HL-60 (cell line): Measurements from ENCODE around the gene NAA25.
"Not testable (repeated sequence)": the region's sequence is repeated elsewhere in the genome, so short reads cannot be mapped to it uniquely, and the experiment has no call there.

Experiments
- DNase-seq, 2 experiments: peaks; one replicate each; pipeline ENCODE4 v3.0.0-alpha.2; 2010 to 2020; ENCODE audit warnings: low read depth in 1 of 2, low spot score in 1 of 2
- H3K27ac ChIP-seq: fragments of 250-450 bp; sonication (Bioruptor Pico); replicated peaks from 2 replicates; pipeline ENCODE4 v1.5.1; 2020; ENCODE audit warnings: mild to moderate bottlenecking, moderate library complexity
- H3K27me3 ChIP-seq: fragments of 250-450 bp; sonication (Bioruptor Pico); 2 replicates; pipeline ENCODE4 v1.5.1; 2021; ENCODE audit warnings: mild to moderate bottlenecking, moderate library complexity; ENCODE audit not compliant: insufficient read depth, poor library complexity, severe bottlenecking
- H3K4me3 ChIP-seq: replicated peaks from 2 replicates; pipeline ENCODE4 v1.5.1; 2011; ENCODE audit warnings: mild to moderate bottlenecking, control low read depth, low read length; ENCODE audit not compliant: insufficient read depth
- GABPA ChIP-seq: IDR thresholded peaks from 2 replicates; pipeline ENCODE4 v1.6.1; 2012; ENCODE audit warnings: low read depth
- POLR2AphosphoS5 ChIP-seq: IDR thresholded peaks from 2 replicates; pipeline ENCODE4 v1.6.1; 2012; ENCODE audit warnings: low read depth
- SPI1 ChIP-seq: IDR thresholded peaks from 2 replicates; pipeline ENCODE4 v1.6.1; 2012; ENCODE audit warnings: low read depth, mild to moderate bottlenecking, borderline replicate concordance
- TF ChIP-seq, protein P1 (sequence below): IDR thresholded peaks from 2 replicates; pipeline ENCODE4 v1.6.1; 2012; ENCODE audit warnings: low read depth; ENCODE audit not compliant: insufficient replicate concordance
- TF ChIP-seq, protein P2 (sequence below): IDR thresholded peaks from one replicate; pipeline ENCODE4 v1.5.1; 2011; ENCODE audit warnings: low read length, control low read depth, inconsistent platforms; ENCODE audit not compliant: insufficient read depth

The NAA25 gene

DNA sequence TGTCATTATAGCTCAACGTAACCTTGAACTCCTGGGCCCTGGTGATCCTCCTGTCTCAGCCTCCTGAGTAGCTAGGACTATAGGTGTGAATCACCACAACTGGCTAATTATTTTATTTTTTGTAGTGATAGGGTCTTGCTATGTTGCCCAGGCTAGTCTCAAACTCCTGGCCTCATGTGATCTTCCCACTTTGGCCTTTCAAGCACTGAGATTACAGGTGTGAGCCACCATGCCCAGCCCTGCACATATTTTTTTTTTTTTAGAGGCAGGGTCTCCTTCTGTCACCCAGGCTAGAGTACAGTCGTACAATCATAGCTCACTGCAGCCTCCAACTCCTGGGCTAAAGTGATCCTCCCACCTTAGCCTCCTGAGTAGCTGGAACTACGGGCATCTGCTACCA, 104.5 kb downstream of the NAA25 start:
- no peak for TF ChIP-seq POLR2AphosphoS5
- TF ChIP-seq GABPA = no peak
- TF ChIP-seq, protein P1, sequence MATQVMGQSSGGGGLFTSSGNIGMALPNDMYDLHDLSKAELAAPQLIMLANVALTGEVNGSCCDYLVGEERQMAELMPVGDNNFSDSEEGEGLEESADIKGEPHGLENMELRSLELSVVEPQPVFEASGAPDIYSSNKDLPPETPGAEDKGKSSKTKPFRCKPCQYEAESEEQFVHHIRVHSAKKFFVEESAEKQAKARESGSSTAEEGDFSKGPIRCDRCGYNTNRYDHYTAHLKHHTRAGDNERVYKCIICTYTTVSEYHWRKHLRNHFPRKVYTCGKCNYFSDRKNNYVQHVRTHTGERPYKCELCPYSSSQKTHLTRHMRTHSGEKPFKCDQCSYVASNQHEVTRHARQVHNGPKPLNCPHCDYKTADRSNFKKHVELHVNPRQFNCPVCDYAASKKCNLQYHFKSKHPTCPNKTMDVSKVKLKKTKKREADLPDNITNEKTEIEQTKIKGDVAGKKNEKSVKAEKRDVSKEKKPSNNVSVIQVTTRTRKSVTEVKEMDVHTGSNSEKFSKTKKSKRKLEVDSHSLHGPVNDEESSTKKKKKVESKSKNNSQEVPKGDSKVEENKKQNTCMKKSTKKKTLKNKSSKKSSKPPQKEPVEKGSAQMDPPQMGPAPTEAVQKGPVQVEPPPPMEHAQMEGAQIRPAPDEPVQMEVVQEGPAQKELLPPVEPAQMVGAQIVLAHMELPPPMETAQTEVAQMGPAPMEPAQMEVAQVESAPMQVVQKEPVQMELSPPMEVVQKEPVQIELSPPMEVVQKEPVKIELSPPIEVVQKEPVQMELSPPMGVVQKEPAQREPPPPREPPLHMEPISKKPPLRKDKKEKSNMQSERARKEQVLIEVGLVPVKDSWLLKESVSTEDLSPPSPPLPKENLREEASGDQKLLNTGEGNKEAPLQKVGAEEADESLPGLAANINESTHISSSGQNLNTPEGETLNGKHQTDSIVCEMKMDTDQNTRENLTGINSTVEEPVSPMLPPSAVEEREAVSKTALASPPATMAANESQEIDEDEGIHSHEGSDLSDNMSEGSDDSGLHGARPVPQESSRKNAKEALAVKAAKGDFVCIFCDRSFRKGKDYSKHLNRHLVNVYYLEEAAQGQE = no peak
- TF ChIP-seq, protein P2, sequence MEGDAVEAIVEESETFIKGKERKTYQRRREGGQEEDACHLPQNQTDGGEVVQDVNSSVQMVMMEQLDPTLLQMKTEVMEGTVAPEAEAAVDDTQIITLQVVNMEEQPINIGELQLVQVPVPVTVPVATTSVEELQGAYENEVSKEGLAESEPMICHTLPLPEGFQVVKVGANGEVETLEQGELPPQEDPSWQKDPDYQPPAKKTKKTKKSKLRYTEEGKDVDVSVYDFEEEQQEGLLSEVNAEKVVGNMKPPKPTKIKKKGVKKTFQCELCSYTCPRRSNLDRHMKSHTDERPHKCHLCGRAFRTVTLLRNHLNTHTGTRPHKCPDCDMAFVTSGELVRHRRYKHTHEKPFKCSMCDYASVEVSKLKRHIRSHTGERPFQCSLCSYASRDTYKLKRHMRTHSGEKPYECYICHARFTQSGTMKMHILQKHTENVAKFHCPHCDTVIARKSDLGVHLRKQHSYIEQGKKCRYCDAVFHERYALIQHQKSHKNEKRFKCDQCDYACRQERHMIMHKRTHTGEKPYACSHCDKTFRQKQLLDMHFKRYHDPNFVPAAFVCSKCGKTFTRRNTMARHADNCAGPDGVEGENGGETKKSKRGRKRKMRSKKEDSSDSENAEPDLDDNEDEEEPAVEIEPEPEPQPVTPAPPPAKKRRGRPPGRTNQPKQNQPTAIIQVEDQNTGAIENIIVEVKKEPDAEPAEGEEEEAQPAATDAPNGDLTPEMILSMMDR = no peak
- no peak for TF ChIP-seq SPI1
- no peak overlapping the region for H3K4me3 ChIP-seq
- DNase-seq = no peak
- no peak overlapping the region for H3K27ac ChIP-seq
- no peaks in the 10 kb centered on the region for H3K27me3 ChIP-seq

DNA sequence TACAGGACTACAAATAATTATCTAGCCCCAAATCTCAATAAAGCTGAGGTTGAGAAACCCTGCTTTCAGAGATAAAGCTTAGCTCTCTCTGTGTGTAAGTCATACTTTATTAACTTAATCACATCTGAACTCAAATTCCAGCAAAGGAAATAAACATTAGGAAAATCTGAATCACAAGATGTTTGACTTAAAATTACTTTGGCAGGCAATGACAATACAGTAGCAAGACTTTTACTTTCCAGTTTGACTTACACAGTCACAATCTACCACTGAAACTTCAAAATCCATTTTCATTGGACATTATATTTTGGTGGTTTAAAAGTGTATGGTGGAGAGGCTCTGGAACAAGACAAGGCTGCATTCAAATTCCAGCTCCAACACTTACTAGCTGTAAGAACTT, 107.0 kb downstream of the NAA25 start:
- DNase-seq = no peak
- H3K4me3 ChIP-seq = no peak overlapping the region
- TF ChIP-seq GABPA (no peak), SPI1 (no peak), POLR2AphosphoS5 (no peak)
- TF ChIP-seq, protein P1 = no peak
- TF ChIP-seq, protein P2 = no peak
- no peaks in the 10 kb centered on the region for H3K27me3 ChIP-seq
- H3K27ac ChIP-seq = no peak overlapping the region

DNA sequence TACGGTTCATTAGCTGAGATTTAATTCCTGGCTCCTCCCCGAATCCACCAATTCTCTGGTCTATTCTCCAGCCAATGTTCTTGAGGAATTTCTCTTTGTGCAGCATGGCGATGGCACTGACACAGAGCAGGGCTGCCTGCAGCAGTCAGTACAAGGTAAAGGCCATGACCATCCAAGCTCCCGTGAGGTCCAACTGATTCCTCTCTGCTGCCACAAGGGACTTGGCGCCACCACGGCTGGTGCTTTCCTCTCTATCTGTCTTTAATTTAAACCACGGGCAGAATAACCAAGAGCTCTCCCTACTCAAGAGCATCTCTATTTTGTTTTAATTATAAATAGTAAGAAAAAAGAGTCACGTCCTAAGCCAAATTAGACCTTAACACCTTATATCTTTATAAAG, 107.8 kb downstream of the NAA25 start:
- no peak for DNase-seq
- no peak overlapping the region for H3K4me3 ChIP-seq
- no peaks in the 10 kb centered on the region for H3K27me3 ChIP-seq
- TF ChIP-seq, protein P1 = no peak
- TF ChIP-seq, protein P2 = no peak
- no peak for TF ChIP-seq SPI1
- no peak for TF ChIP-seq POLR2AphosphoS5
- TF ChIP-seq GABPA = no peak
- no peak overlapping the region for H3K27ac ChIP-seq

DNA sequence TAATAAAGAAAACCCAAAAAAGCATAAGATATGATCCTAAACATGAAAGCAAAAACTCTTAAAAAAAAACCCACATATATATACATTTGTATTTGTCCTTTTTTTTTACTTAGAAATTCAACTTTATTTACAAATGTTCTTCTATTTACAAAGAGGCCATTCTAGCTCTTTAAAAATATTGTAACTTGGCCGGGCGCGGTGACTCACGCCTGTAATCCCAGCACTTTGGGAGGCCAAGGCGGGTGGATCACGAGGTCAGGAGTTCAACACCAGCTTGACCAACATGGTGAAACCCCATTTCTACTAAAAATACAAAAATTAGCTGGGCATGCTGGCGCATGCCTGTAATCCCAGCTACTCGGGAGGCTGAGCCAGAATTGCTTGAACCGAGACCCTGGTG, 109.5 kb downstream of the NAA25 start:
- H3K27me3 ChIP-seq, H3K4me3 ChIP-seq, H3K27ac ChIP-seq, DNase-seq: not testable (repeated sequence)
